Measurements from ENCODE around the gene FEM1A. TPM values are rescaled to one million over a fixed set of nuclear protein-coding genes. Genes with fewer than 3 reads are reported as not detected.

The FEM1A gene
- total RNA-seq (2022): 12.9 and 13.4 TPM in 2 replicates
- Bru-seq, nascent RNA: percentile 70 among the genes with signal in this experiment
- BruChase-seq, experiment 1, labeled RNA remaining after a 2-hour chase: percentile 91 among the genes with signal in this experiment
- BruChase-seq, experiment 2, labeled RNA remaining after a 6-hour chase: percentile 74 among the genes with signal in this experiment
- long read RNA-seq, full-length matches to known transcripts: 24 of 24 reads
- long read RNA-seq, partial matches to known transcripts: 0 of 24 reads
- long read RNA-seq, other reads (novel, unspliced or antisense): 0 of 24 reads

- intact Hi-C loops (cut with micrococcal nuclease; ENCODE audit: unreplicated experiment): loop anchor here (1.0 to 2.0 kb wide), 3 partner anchors 9 to 67 kb away; no protein-coding TSS in a partner anchor
- H3K4me1 ChIP-seq: no peaks in the 10 kb centered on the region
- Mint-ChIP-seq H3K4me3 (ENCODE audit: unreplicated experiment) (peak within 1 kb of the TSS; percentile 81), H3K36me3 (ENCODE audit: insufficient read depth, unreplicated experiment) (peaks cover 37% of the 10 kb centered on the region), H3K9me3 (ENCODE audit: unreplicated experiment) (no peaks in the 10 kb centered on the region), H3K27ac (ENCODE audit: unreplicated experiment) (peak within 1 kb of the TSS; percentile 78), H3K4me1 (ENCODE audit: low read depth, unreplicated experiment) (no peaks in the 10 kb centered on the region), H3K27me3 (ENCODE audit: insufficient read depth, unreplicated experiment) (no peaks in the 10 kb centered on the region)
- H3K4me3 ChIP-seq (ENCODE audit: low read depth, low read length): peak within 1 kb of the TSS; percentile 98
- peaks cover 2% of the 10 kb centered on the region; the same call in 1 of the 2 replicates for H3K36me3 ChIP-seq (ENCODE audit: control insufficient read depth, insufficient read depth, low read length)
- ChIA-PET POLR2A (interaction anchor here (0.6 to 1.2 kb wide), 6 partner anchors 8 to 256 kb away, joined by 3 to 7 read pairs (median 6); partner anchors contain the start of genes KDM4B and PLIN5), CTCF (interaction anchor here (0.6 to 2.9 kb wide), 35 partner anchors 9 to 776 kb away, joined by 3 to 67 read pairs (median 5); partner anchors contain the start of genes DPP9, KDM4B, PLIN3 and PLIN5)
- H3K27me3 ChIP-seq (replicated peaks; ENCODE audit: control insufficient read depth, insufficient read depth, low read length): no peaks in the 10 kb centered on the region
- peak; percentile 79 to 98 for TF ChIP-seq CTCF (IDR thresholded peaks at IDR 0.05; ENCODE audit: insufficient read depth in 1 of 2, low read depth in 1 of 2, low read length in 1 of 2, severe bottlenecking in 1 of 2, unreplicated experiment in 1 of 2)
- no peaks in the 10 kb centered on the region for H3K9me3 ChIP-seq
- DNase-seq: peak; percentile 97 to 99
- BruUV-seq (replicated peaks): no TSS peak
Observed at GRCh38 chr19:4791183-4792018, at the start of gene FEM1A. FEM1A (plus strand) TSS chr19:4791734; CDS start chr19:4791855, 121 bp downstream.

GRCh38 chr19:4742723-4743646 is 48.5 kb upstream of the FEM1A start:
- no peaks in the 10 kb centered on the region for H3K9me3 ChIP-seq
- no peaks in the 10 kb centered on the region for H3K4me1 Mint-ChIP-seq (ENCODE audit: low read depth, unreplicated experiment)
- H3K27me3 ChIP-seq (replicated peaks; ENCODE audit: control insufficient read depth, insufficient read depth, low read length): no peaks in the 10 kb centered on the region
- no peak overlapping the region for H3K4me3 Mint-ChIP-seq (ENCODE audit: unreplicated experiment)
- H3K27me3 Mint-ChIP-seq (ENCODE audit: insufficient read depth, unreplicated experiment): peaks cover 15% of the 10 kb centered on the region
- no peak for TF ChIP-seq CTCF (IDR thresholded peaks at IDR 0.05; ENCODE audit: insufficient read depth in 1 of 2, low read depth in 1 of 2, low read length in 1 of 2, severe bottlenecking in 1 of 2, unreplicated experiment in 1 of 2)
- no peak overlapping the region for H3K4me3 ChIP-seq (ENCODE audit: low read depth, low read length)
- intact Hi-C loops (cut with micrococcal nuclease; ENCODE audit: unreplicated experiment): no loop called here
- no peaks in the 10 kb centered on the region for H3K9me3 Mint-ChIP-seq (ENCODE audit: unreplicated experiment)
- H3K36me3 ChIP-seq (ENCODE audit: control insufficient read depth, insufficient read depth, low read length): no peaks in the 10 kb centered on the region
- no peaks in the 10 kb centered on the region for H3K4me1 ChIP-seq
- POLR2A ChIA-PET: interaction anchor here (0.6 kb wide), 1 partner anchor 45 kb away, joined by 12 read pairs; no protein-coding TSS in a partner anchor
- CTCF ChIA-PET: interaction anchor here (0.9 kb wide), 1 partner anchor 48 kb away, joined by 4 read pairs; the partner anchor contains the start of gene FEM1A
- no peaks in the 10 kb centered on the region for H3K36me3 Mint-ChIP-seq (ENCODE audit: insufficient read depth, unreplicated experiment)
- no peak overlapping the region for H3K27ac Mint-ChIP-seq (ENCODE audit: unreplicated experiment)
- no TSS peak for BruUV-seq (replicated peaks)
- no peak for DNase-seq
